Lower lobe of right lung (tissue), 2 donors: Measurements from ENCODE around the gene ALDH1A3. TPM values are rescaled to one million over a fixed set of nuclear protein-coding genes. Genes with fewer than 3 reads are reported as not detected.
A peak's percentile ranks its signal among the peaks of the same experiment; 100 is the strongest.

Experiments
- ATAC-seq, 2 donors: fragments of 200-7000 bp; cut with Tn5 transposase; one replicate each; pipeline ENCODE4 v1.9.1; 2020 to 2022; ENCODE audit warnings: mild to moderate bottlenecking in 2 of 2, moderate library complexity in 2 of 2
- DNase-seq: peaks from one replicate; pipeline ENCODE4 v3.0.0-alpha.2; 2020
- H3K27ac ChIP-seq: fragments of 200-600 bp; one replicate; pipeline ENCODE4 v1.8.0; 2022
- H3K27me3 ChIP-seq: fragments of 200-600 bp; one replicate; pipeline ENCODE4 v1.8.0; 2022; ENCODE audit warnings: low read depth
- H3K36me3 ChIP-seq: fragments of 200-600 bp; one replicate; pipeline ENCODE4 v1.8.0; 2022; ENCODE audit warnings: mild to moderate bottlenecking
- H3K4me1 ChIP-seq: fragments of 200-600 bp; one replicate; pipeline ENCODE4 v1.8.0; 2022
- H3K4me3 ChIP-seq: fragments of 200-600 bp; one replicate; pipeline ENCODE4 v1.8.0; 2022; ENCODE audit warnings: mild to moderate bottlenecking
- H3K9me3 ChIP-seq: fragments of 200-600 bp; one replicate; pipeline ENCODE4 v1.8.0; 2022
- CTCF ChIP-seq: fragments of 200-600 bp; IDR thresholded peaks from one replicate; pipeline ENCODE4 v1.8.0; 2022; ENCODE audit warnings: antibody characterized with exemption, mild to moderate bottlenecking
- intact Hi-C: fragments of 100-400 bp; cut with DNase I; formaldehyde crosslinking; loops from one replicate; pipeline ENCODE4 v1.11.0; 2022
- total RNA-seq: library from RNA; stranded (reverse); fragmentation: NEBNext Ultra II Directional; extraction: Animal tissue kit (Norgen Biotek cat#: 25700); gene quantifications from one replicate; pipeline ENCODE4 v1.2.1, GENCODE V29; 2021
- donor health status: DM: no; HTN: yes; CAD: no; lungs with severe emphysema.

ALDH1A3 gene
- total RNA-seq, 1 donor from 2014 or later, result 9.7 TPM

- TF ChIP-seq CTCF, result no peak
- intact Hi-C loops, result no loop called here
- H3K36me3 ChIP-seq, result no peaks in the 10 kb centered on the region
- no peak overlapping the region for H3K4me3 ChIP-seq
- no peak for DNase-seq
- no peaks in the 10 kb centered on the region for H3K9me3 ChIP-seq
- H3K27ac ChIP-seq, result no peak overlapping the region
- H3K27me3 ChIP-seq, result peaks cover 7% of the 10 kb centered on the region
- ATAC-seq, result no peak
- peaks cover 22% of the 10 kb centered on the region for H3K4me1 ChIP-seq
Observed at GRCh38 chr15:100898661-100899462, 19.2 kb downstream of the ALDH1A3 start.

- Histone ChIP-seq H3K27me3 (peaks cover 7% of the 10 kb centered on the region), H3K9me3 (no peaks in the 10 kb centered on the region), H3K4me3 (no peak overlapping the region), H3K27ac (no peak overlapping the region), H3K36me3 (no peaks in the 10 kb centered on the region), H3K4me1 (peaks cover 22% of the 10 kb centered on the region)
- intact Hi-C loops, result no loop called here
- no peak for ATAC-seq
- no peak for TF ChIP-seq CTCF
- DNase-seq, result no peak
Observed at GRCh38 chr15:100899601-100900000, 20.0 kb downstream of the ALDH1A3 start.

GRCh38 chr15:100900136-100900794 is 20.6 kb downstream of the ALDH1A3 start:
- ATAC-seq, result no peak
- Histone ChIP-seq H3K9me3 (no peaks in the 10 kb centered on the region), H3K4me3 (no peak overlapping the region), H3K36me3 (no peaks in the 10 kb centered on the region), H3K27ac (no peak overlapping the region), H3K27me3 (peaks cover 7% of the 10 kb centered on the region), H3K4me1 (peaks cover 22% of the 10 kb centered on the region)
- intact Hi-C loops, result no loop called here
- no peak for DNase-seq
- no peak for TF ChIP-seq CTCF

GRCh38 chr15:100900795-100901169 is 21.2 kb downstream of the ALDH1A3 start:
- Histone ChIP-seq H3K27me3 (peaks cover 7% of the 10 kb centered on the region), H3K9me3 (no peaks in the 10 kb centered on the region), H3K27ac (no peak overlapping the region), H3K4me1 (peaks cover 22% of the 10 kb centered on the region), H3K36me3 (no peaks in the 10 kb centered on the region), H3K4me3 (no peak overlapping the region)
- no peak for DNase-seq
- intact Hi-C loops, result no loop called here
- TF ChIP-seq CTCF, result no peak
- ATAC-seq, result no peak

- Histone ChIP-seq H3K9me3 (no peaks in the 10 kb centered on the region), H3K27ac (peak overlapping the region; percentile 77), H3K27me3 (peaks cover 7% of the 10 kb centered on the region), H3K36me3 (no peaks in the 10 kb centered on the region), H3K4me3 (no peak overlapping the region), H3K4me1 (peaks cover 22% of the 10 kb centered on the region)
- DNase-seq (no peak), ATAC-seq (no peak)
- intact Hi-C loops, result no loop called here
- TF ChIP-seq CTCF, result no peak
Observed at GRCh38 chr15:100901296-100901695, 21.7 kb downstream of the ALDH1A3 start.
